ENCODE results near the gene KLF6. TPM values are rescaled to one million over a fixed set of nuclear protein-coding genes. Genes with fewer than 3 reads are reported as not detected.

Gene KLF6
- total and polyA plus RNA-seq, 9 of the 15 experiments (the other 6 are each of a cell fraction or from before 2014, with no cell fraction given), result 3.2 to 23.9 (median 8.0) TPM

DNA sequence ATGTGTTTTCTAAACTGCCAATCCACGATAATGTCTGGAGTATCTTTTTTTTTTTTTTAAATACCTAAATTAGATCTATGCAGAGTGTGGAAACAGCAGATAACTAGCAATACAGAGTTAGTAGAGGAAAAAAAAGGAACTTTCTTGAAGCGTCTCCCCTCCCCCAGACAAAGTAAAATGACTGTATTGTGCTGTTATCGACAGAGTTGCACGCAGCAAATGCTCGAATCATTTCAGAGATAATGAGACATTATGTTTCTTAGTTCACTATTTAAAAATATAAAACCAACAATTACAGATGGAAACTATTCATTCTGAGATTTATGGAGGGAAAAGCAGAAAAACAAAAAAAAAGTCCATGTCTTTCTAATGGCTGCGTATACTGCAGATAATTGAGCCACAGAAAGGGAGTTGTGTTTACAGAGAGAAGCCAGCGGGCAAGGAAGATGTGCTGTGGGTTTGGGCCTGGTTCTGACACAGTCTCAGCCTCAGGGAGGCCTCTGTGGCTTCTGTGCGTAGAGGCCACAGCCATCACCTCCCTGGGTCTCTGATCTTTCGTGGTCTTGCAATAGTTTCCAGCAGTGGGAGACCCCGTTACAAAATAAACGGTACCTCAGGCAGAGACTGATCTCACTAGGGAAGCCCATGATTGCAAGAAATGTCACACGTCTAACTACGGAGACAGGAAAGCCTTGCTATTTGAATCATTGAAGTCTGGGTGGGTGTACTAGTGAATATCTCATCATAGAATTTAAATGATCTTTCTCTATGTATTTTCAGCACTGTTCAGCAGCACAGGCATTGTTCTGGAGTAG is 19.1 kb upstream of the KLF6 start (continued):
- TF ChIP-seq ZNF239 (CRISPR knock-in tag; IDR thresholded peaks at IDR 0.05) (no peak), MAFK (IDR thresholded peaks at IDR 0.05; ENCODE audit: low read length) (no peak), SLC30A9 (CRISPR knock-in tag; IDR thresholded peaks at IDR 0.05) (no peak), ZNF644 (tag; IDR thresholded peaks at IDR 0.05; ENCODE audit: low read depth) (peak; percentile 58), ZBTB2 (IDR thresholded peaks at IDR 0.05) (no peak), KLF16 (IDR thresholded peaks at IDR 0.05) (peak; percentile 90), ZNF778 (CRISPR knock-in tag; IDR thresholded peaks at IDR 0.05) (no peak), NCOA2 (IDR thresholded peaks at IDR 0.05; ENCODE audit: partially characterized antibody in 2 of 2) (peak in 1 of 2 experiments; percentile 58), FOXJ3 (CRISPR knock-in tag; IDR thresholded peaks at IDR 0.05) (no peak), ZNF133 (CRISPR knock-in tag; IDR thresholded peaks at IDR 0.05) (no peak), ZNF143 (CRISPR knock-in tag; IDR thresholded peaks at IDR 0.05) (no peak), ZHX1 (conservative IDR thresholded peaks at IDR 0.05; ENCODE audit: low read length) (no peak), HLTF (IDR thresholded peaks at IDR 0.05) (no peak), CREM (IDR thresholded peaks at IDR 0.05; ENCODE audit: low read depth) (peak; percentile 54), ZNF589 (CRISPR knock-in tag; IDR thresholded peaks at IDR 0.05; ENCODE audit: low read depth) (no peak; the same call in 1 of the 2 replicates), TGIF2 (CRISPR knock-in tag; IDR thresholded peaks at IDR 0.05) (no peak; the same call in 1 of the 2 replicates), SREBF2 (CRISPR knock-in tag; IDR thresholded peaks at IDR 0.05) (no peak), NELFE (IDR thresholded peaks at IDR 0.05; ENCODE audit: insufficient read depth, insufficient read length) (no peak), HNRNPK (IDR thresholded peaks at IDR 0.05; ENCODE audit: low read depth, low read length, poor library complexity, severe bottlenecking) (no peak), HNRNPUL1 (IDR thresholded peaks at IDR 0.05; ENCODE audit: low read length) (no peak), MECOM (CRISPR knock-in tag; IDR thresholded peaks at IDR 0.05) (no peak), FOXK2 (conservative IDR thresholded peaks at IDR 0.05 in 1 of 2, IDR thresholded peaks at IDR 0.05 in 1 of 2; ENCODE audit: low read depth in 2 of 2) (peak; percentile 29 to 53; a peak in 2 of 4 replicates)
- TF ChIP-seq, protein P1, sequence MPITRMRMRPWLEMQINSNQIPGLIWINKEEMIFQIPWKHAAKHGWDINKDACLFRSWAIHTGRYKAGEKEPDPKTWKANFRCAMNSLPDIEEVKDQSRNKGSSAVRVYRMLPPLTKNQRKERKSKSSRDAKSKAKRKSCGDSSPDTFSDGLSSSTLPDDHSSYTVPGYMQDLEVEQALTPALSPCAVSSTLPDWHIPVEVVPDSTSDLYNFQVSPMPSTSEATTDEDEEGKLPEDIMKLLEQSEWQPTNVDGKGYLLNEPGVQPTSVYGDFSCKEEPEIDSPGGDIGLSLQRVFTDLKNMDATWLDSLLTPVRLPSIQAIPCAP (CRISPR knock-in tag; IDR thresholded peaks at IDR 0.05; ENCODE audit: borderline replicate concordance), result no peak
- TF ChIP-seq, protein P2, sequence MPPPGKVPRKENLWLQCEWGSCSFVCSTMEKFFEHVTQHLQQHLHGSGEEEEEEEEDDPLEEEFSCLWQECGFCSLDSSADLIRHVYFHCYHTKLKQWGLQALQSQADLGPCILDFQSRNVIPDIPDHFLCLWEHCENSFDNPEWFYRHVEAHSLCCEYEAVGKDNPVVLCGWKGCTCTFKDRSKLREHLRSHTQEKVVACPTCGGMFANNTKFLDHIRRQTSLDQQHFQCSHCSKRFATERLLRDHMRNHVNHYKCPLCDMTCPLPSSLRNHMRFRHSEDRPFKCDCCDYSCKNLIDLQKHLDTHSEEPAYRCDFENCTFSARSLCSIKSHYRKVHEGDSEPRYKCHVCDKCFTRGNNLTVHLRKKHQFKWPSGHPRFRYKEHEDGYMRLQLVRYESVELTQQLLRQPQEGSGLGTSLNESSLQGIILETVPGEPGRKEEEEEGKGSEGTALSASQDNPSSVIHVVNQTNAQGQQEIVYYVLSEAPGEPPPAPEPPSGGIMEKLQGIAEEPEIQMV (tag; conservative IDR thresholded peaks at IDR 0.05; ENCODE audit: low read depth), result no peak

All from K562 (cell line).